OCI-LY3 (cell line): Measurements from ENCODE around the gene ROPN1L.

Source experiments
- EZH2phosphoT487 ChIP-seq: fragments of 200-600 bp; shearing (Covaris generic); IDR thresholded peaks from 2 replicates; pipeline ENCODE4 v1.6.1; 2018; ENCODE audit warnings: antibody characterized with exemption, mixed run types, low read depth
- TF ChIP-seq, protein P1 (sequence below): fragments of 200-600, 300-600 bp; sonication (generic); IDR thresholded peaks from 2 replicates; pipeline ENCODE4 v1.5.1; 2014; ENCODE audit warnings: antibody characterized with exemption, low read length, low read depth

DNA sequence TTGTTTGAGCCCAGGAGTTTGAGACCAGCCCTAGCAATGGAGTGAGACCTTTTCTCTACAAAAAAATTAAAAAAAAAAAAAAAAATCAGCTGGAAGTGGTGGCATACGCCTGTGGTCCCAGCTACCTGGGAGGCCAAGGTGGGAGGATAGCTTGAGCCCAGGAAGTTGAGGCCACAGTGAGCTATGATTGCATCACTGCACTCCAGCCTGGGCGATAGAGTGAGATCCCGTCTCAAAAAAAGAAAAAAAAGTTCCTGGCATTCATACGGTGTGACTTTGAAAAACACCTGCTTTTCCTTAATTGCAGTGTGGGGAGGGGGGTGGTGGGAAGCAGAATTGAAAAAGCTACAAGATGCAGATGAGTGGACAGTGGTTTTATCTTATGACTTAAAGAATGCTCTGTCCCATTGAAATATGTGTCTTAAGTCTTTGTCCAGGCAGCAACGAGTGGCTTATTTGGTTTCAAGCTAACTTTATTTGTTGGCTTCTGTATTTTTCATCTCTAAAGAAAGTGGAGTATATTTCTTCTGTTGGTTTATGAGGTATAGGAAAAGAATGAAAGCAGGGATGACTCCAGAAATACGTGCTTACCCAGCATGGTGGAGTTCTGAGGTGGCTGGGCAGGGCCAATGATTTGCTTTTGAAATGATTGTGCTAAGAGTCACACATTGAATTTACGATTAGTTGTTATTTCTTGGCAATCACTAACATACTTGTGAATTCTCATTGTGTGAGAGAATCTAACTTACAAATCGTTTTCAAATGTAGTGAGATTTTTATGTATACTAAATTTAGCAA lies 27.8 kb downstream of the ROPN1L start:
- no peak for TF ChIP-seq EZH2phosphoT487
- TF ChIP-seq, protein P1, sequence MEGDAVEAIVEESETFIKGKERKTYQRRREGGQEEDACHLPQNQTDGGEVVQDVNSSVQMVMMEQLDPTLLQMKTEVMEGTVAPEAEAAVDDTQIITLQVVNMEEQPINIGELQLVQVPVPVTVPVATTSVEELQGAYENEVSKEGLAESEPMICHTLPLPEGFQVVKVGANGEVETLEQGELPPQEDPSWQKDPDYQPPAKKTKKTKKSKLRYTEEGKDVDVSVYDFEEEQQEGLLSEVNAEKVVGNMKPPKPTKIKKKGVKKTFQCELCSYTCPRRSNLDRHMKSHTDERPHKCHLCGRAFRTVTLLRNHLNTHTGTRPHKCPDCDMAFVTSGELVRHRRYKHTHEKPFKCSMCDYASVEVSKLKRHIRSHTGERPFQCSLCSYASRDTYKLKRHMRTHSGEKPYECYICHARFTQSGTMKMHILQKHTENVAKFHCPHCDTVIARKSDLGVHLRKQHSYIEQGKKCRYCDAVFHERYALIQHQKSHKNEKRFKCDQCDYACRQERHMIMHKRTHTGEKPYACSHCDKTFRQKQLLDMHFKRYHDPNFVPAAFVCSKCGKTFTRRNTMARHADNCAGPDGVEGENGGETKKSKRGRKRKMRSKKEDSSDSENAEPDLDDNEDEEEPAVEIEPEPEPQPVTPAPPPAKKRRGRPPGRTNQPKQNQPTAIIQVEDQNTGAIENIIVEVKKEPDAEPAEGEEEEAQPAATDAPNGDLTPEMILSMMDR: no peak
